Neural cell (in vitro differentiated cells): ENCODE measurements around the gene EREG. TPM values are rescaled to one million over a fixed set of nuclear protein-coding genes. Genes with fewer than 3 reads are reported as not detected.

Source experiments
- H2AFZ ChIP-seq: fragments of 200-600, 300-800 bp; sonication (generic), shearing (Covaris generic); 2 replicates; pipeline ENCODE4 v1.6.0; 2014; ENCODE audit warnings: low read depth, mild to moderate bottlenecking, antibody characterized with exemption, low read length, moderate library complexity
- H3F3A ChIP-seq: fragments of 200-600 bp; shearing (Covaris generic); 2 replicates; pipeline ENCODE4 v1.6.1; 2016; ENCODE audit warnings: mild to moderate bottlenecking, moderate library complexity, mixed read lengths, antibody characterized with exemption, low read length; ENCODE audit not compliant: insufficient read depth, poor library complexity, severe bottlenecking
- H3K27ac ChIP-seq: fragments of 200-600, 300-800 bp; sonication (generic), shearing (Covaris generic); 2 replicates; pipeline ENCODE4 v1.5.1; 2014; ENCODE audit warnings: mild to moderate bottlenecking, low read length, moderate library complexity
- H3K27me3 ChIP-seq: fragments of 300-800, 200-600 bp; sonication (generic), shearing (Covaris generic); 2 replicates; pipeline ENCODE4 v1.6.0; 2014; ENCODE audit warnings: mild to moderate bottlenecking, low read depth, low read length, moderate library complexity; ENCODE audit not compliant: insufficient read depth
- H3K36me3 ChIP-seq: fragments of 300-800, 200-600 bp; sonication (generic), shearing (Covaris generic); 2 replicates; pipeline ENCODE4 v1.5.1; 2014; ENCODE audit warnings: mild to moderate bottlenecking, antibody characterized with exemption, low read length, moderate library complexity; ENCODE audit not compliant: insufficient read depth
- H3K4me2 ChIP-seq: fragments of 300-800, 200-600 bp; sonication (generic), shearing (Covaris generic); 2 replicates; pipeline ENCODE4 v1.6.0; 2014; ENCODE audit warnings: mild to moderate bottlenecking, low read length
- H3K4me3 ChIP-seq: fragments of 300-800, 200-600 bp; sonication (generic), shearing (Covaris generic); 2 replicates; pipeline ENCODE4 v1.5.1; 2014; ENCODE audit warnings: mild to moderate bottlenecking, low read length, moderate library complexity
- H3K79me2 ChIP-seq: fragments of 200-600 bp; shearing (Covaris generic); replicated peaks from 2 replicates; pipeline ENCODE4 v1.6.0; 2014; ENCODE audit warnings: mild to moderate bottlenecking, low read length, moderate library complexity; ENCODE audit not compliant: insufficient read depth
- H3K9ac ChIP-seq: fragments of 300-800, 200-600 bp; sonication (generic), shearing (Covaris generic); 2 replicates; pipeline ENCODE4 v1.6.1; 2016; ENCODE audit warnings: mild to moderate bottlenecking, low read length, mixed read lengths
- H3K9me2 ChIP-seq: fragments of 200-600 bp; shearing (Covaris generic); 2 replicates; pipeline ENCODE4 v1.6.1; 2016; ENCODE audit warnings: mild to moderate bottlenecking, low read length, mixed read lengths; ENCODE audit not compliant: insufficient read depth
- H3K9me3 ChIP-seq: fragments of 200-600, 300-800 bp; sonication (generic), shearing (Covaris generic); 2 replicates; pipeline ENCODE4 v1.6.1; 2016; ENCODE audit warnings: mild to moderate bottlenecking, mixed run types, low read length, moderate library complexity, mixed read lengths
- H4K20me1 ChIP-seq: fragments of 200-600 bp; shearing (Covaris generic); 2 replicates; pipeline ENCODE4 v1.6.1; 2016; ENCODE audit warnings: mild to moderate bottlenecking, mixed run types; ENCODE audit not compliant: insufficient read depth
- CTCF ChIP-seq: fragments of 450-650 bp; IDR thresholded peaks from 2 replicates; pipeline ENCODE4 v1.5.1; 2014; ENCODE audit warnings: antibody characterized with exemption, mild to moderate bottlenecking, moderate library complexity; ENCODE audit not compliant: poor library complexity, severe bottlenecking
- EP300 ChIP-seq: fragments of 450-650 bp; conservative IDR thresholded peaks from 2 replicates; pipeline ENCODE4 v1.6.1; 2014; ENCODE audit warnings: antibody characterized with exemption, mild to moderate bottlenecking, moderate library complexity; ENCODE audit not compliant: poor library complexity, severe bottlenecking
- EZH2 ChIP-seq: fragments of 200-600, 300-800 bp; shearing (Covaris generic), sonication (generic); IDR thresholded peaks from 2 replicates; pipeline ENCODE4 v1.6.1; 2014; ENCODE audit warnings: antibody characterized with exemption, low read length, borderline replicate concordance, mild to moderate bottlenecking; ENCODE audit not compliant: insufficient read depth, poor library complexity, severe bottlenecking
- MXI1 ChIP-seq: fragments of 450-650 bp; conservative IDR thresholded peaks from 2 replicates; pipeline ENCODE4 v1.6.1; 2014; ENCODE audit warnings: antibody characterized with exemption, mild to moderate bottlenecking; ENCODE audit not compliant: poor library complexity, severe bottlenecking
- POLR2AphosphoS5 ChIP-seq: IDR thresholded peaks from 2 replicates; pipeline ENCODE4 v1.6.1; 2012
- RAD21 ChIP-seq: fragments of 450-650 bp; conservative IDR thresholded peaks from 2 replicates; pipeline ENCODE4 v1.6.1; 2014; ENCODE audit warnings: antibody characterized with exemption, mild to moderate bottlenecking, moderate library complexity
- REST ChIP-seq: IDR thresholded peaks from 2 replicates; pipeline ENCODE4 v1.6.1; 2012; ENCODE audit warnings: borderline replicate concordance
- SMC3 ChIP-seq: fragments of 450-650 bp; conservative IDR thresholded peaks from 2 replicates; pipeline ENCODE4 v1.6.1; 2014; ENCODE audit warnings: antibody characterized with exemption, mild to moderate bottlenecking, moderate library complexity; ENCODE audit not compliant: poor library complexity
- TAF1 ChIP-seq: IDR thresholded peaks from 2 replicates; pipeline ENCODE4 v1.6.1; 2012; ENCODE audit warnings: low read depth
- polyA plus RNA-seq: library from polyadenylated mRNA; depleted of rRNA; stranded (reverse); fragments of >200 nt; gene quantifications from 2 replicates; pipeline ENCODE4 v1.2.3, GENCODE V29; 2014

EREG gene
- polyA plus RNA-seq, 1 donor from 2014 or later, result not detected

GRCh38 chr4:74423104-74423503 is 58.2 kb downstream of the EREG start:
- H3K9ac ChIP-seq, result no peak overlapping the region
- H3K27ac ChIP-seq, result no peak overlapping the region
- no peaks in the 10 kb centered on the region for H3K27me3 ChIP-seq
- no peaks in the 10 kb centered on the region for H3K79me2 ChIP-seq
- no peak overlapping the region for H3K4me3 ChIP-seq
- H4K20me1 ChIP-seq, result no peaks in the 10 kb centered on the region
- H3K9me3 ChIP-seq, result no peaks in the 10 kb centered on the region
- no peak overlapping the region for H2AFZ ChIP-seq
- H3K36me3 ChIP-seq, result no peaks in the 10 kb centered on the region
- H3K4me2 ChIP-seq, result no peak overlapping the region
- TF ChIP-seq EP300 (no peak), SMC3 (no peak), TAF1 (no peak)
- no peaks in the 10 kb centered on the region for H3K9me2 ChIP-seq
- H3F3A ChIP-seq, result no peaks in the 10 kb centered on the region

GRCh38 chr4:74424111-74424510 is 59.2 kb downstream of the EREG start:
- Histone ChIP-seq H3F3A (no peaks in the 10 kb centered on the region), H3K79me2 (no peaks in the 10 kb centered on the region), H3K36me3 (no peaks in the 10 kb centered on the region), H3K4me3 (no peak overlapping the region), H3K9ac (no peak overlapping the region), H2AFZ (no peak overlapping the region), H3K27me3 (no peaks in the 10 kb centered on the region), H3K4me2 (no peak overlapping the region), H3K27ac (no peak overlapping the region), H4K20me1 (no peaks in the 10 kb centered on the region), H3K9me2 (no peaks in the 10 kb centered on the region), H3K9me3 (no peaks in the 10 kb centered on the region)
- TF ChIP-seq MXI1 (no peak), SMC3 (no peak), TAF1 (no peak), POLR2AphosphoS5 (no peak), RAD21 (no peak), CTCF (no peak), REST (no peak), EP300 (no peak), EZH2 (no peak)

GRCh38 chr4:74426101-74426500 is 61.2 kb downstream of the EREG start:
- Histone ChIP-seq H3K9ac (no peak overlapping the region), H3K27ac (no peak overlapping the region), H3K4me2 (no peak overlapping the region), H3K36me3 (no peaks in the 10 kb centered on the region), H3K4me3 (no peak overlapping the region), H3K9me2 (no peaks in the 10 kb centered on the region), H3F3A (no peaks in the 10 kb centered on the region), H3K27me3 (no peaks in the 10 kb centered on the region), H3K9me3 (no peaks in the 10 kb centered on the region), H2AFZ (no peak overlapping the region), H4K20me1 (no peaks in the 10 kb centered on the region), H3K79me2 (no peaks in the 10 kb centered on the region)
- TF ChIP-seq REST (no peak), RAD21 (no peak), SMC3 (no peak), TAF1 (no peak), CTCF (no peak), MXI1 (no peak), EZH2 (no peak), POLR2AphosphoS5 (no peak), EP300 (no peak)
